ENCODE measurements around the gene CYP20A1. TPM values are rescaled to one million over a fixed set of nuclear protein-coding genes. Genes with fewer than 3 reads are reported as not detected.

CYP20A1 gene
- total and polyA plus RNA-seq, 9 of the 15 experiments (the other 6 are each of a cell fraction or from before 2014, with no cell fraction given), result 10.3 to 31.7 (median 12.4) TPM

GRCh38 chr2:203328760-203329540, 90.1 kb downstream of the CYP20A1 start (continued):
- TF ChIP-seq, protein P1, sequence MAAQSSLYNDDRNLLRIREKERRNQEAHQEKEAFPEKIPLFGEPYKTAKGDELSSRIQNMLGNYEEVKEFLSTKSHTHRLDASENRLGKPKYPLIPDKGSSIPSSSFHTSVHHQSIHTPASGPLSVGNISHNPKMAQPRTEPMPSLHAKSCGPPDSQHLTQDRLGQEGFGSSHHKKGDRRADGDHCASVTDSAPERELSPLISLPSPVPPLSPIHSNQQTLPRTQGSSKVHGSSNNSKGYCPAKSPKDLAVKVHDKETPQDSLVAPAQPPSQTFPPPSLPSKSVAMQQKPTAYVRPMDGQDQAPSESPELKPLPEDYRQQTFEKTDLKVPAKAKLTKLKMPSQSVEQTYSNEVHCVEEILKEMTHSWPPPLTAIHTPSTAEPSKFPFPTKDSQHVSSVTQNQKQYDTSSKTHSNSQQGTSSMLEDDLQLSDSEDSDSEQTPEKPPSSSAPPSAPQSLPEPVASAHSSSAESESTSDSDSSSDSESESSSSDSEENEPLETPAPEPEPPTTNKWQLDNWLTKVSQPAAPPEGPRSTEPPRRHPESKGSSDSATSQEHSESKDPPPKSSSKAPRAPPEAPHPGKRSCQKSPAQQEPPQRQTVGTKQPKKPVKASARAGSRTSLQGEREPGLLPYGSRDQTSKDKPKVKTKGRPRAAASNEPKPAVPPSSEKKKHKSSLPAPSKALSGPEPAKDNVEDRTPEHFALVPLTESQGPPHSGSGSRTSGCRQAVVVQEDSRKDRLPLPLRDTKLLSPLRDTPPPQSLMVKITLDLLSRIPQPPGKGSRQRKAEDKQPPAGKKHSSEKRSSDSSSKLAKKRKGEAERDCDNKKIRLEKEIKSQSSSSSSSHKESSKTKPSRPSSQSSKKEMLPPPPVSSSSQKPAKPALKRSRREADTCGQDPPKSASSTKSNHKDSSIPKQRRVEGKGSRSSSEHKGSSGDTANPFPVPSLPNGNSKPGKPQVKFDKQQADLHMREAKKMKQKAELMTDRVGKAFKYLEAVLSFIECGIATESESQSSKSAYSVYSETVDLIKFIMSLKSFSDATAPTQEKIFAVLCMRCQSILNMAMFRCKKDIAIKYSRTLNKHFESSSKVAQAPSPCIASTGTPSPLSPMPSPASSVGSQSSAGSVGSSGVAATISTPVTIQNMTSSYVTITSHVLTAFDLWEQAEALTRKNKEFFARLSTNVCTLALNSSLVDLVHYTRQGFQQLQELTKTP (IDR thresholded peaks at IDR 0.05; ENCODE audit: low read depth in 1 of 2, partially characterized antibody in 2 of 2), result no peak
- TF ChIP-seq SMAD1 (IDR thresholded peaks at IDR 0.05; ENCODE audit: low read depth, low read length, partially characterized antibody) (no peak), ZNF384 (IDR thresholded peaks at IDR 0.05; ENCODE audit: low read depth, low read length) (peak; percentile 36; the same call in 1 of the 2 replicates), XRCC5 (IDR thresholded peaks at IDR 0.05; ENCODE audit: low read depth, low read length) (no peak), ARNT (IDR thresholded peaks at IDR 0.05) (no peak), KAT8 (IDR thresholded peaks at IDR 0.05; ENCODE audit: low read depth) (no peak), MAZ (CRISPR knock-in tag; conservative IDR thresholded peaks at IDR 0.05 in 1 of 2, IDR thresholded peaks at IDR 0.05 in 1 of 2) (peak in 1 of 2 experiments; percentile 11; a peak in 1 of 4 replicates), ZNF239 (CRISPR knock-in tag; IDR thresholded peaks at IDR 0.05) (no peak), RHOXF2B (CRISPR knock-in tag; conservative IDR thresholded peaks at IDR 0.05) (no peak), ADNP (tag; IDR thresholded peaks at IDR 0.05) (no peak), MYC (IDR thresholded peaks at IDR 0.05; ENCODE audit: low read depth, low read length) (peak; percentile 20; the same call in 1 of the 2 replicates), MYC (CRISPR knock-in tag; IDR thresholded peaks at IDR 0.05; ENCODE audit: borderline replicate concordance, low read depth) (no peak), FOXP1 (CRISPR knock-in tag; IDR thresholded peaks at IDR 0.05) (no peak), NR4A1 (CRISPR knock-in tag; IDR thresholded peaks at IDR 0.05) (no peak), NR4A1 (tag; IDR thresholded peaks at IDR 0.05) (no peak), ILF3 (IDR thresholded peaks at IDR 0.05; ENCODE audit: borderline replicate concordance) (no peak), EGR1 (conservative IDR thresholded peaks at IDR 0.05) (peak; percentile 99), ETV5 (CRISPR knock-in tag; IDR thresholded peaks at IDR 0.05; ENCODE audit: low read depth) (no peak), NFE2 (IDR thresholded peaks at IDR 0.05; ENCODE audit: low read depth) (no peak), NONO (IDR thresholded peaks at IDR 0.05; ENCODE audit: low read depth in 2 of 2, low read length in 1 of 2) (no peak), RBM34 (IDR thresholded peaks at IDR 0.05; ENCODE audit: borderline replicate concordance, insufficient read depth, low read length) (no peak), ETS2 (tag; IDR thresholded peaks at IDR 0.05; ENCODE audit: borderline replicate concordance, poor library complexity, severe bottlenecking) (no peak), RFX5 (IDR thresholded peaks at IDR 0.05; ENCODE audit: low read depth, low read length) (no peak)
- TF ChIP-seq, protein P2, sequence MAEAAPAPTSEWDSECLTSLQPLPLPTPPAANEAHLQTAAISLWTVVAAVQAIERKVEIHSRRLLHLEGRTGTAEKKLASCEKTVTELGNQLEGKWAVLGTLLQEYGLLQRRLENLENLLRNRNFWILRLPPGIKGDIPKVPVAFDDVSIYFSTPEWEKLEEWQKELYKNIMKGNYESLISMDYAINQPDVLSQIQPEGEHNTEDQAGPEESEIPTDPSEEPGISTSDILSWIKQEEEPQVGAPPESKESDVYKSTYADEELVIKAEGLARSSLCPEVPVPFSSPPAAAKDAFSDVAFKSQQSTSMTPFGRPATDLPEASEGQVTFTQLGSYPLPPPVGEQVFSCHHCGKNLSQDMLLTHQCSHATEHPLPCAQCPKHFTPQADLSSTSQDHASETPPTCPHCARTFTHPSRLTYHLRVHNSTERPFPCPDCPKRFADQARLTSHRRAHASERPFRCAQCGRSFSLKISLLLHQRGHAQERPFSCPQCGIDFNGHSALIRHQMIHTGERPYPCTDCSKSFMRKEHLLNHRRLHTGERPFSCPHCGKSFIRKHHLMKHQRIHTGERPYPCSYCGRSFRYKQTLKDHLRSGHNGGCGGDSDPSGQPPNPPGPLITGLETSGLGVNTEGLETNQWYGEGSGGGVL (CRISPR knock-in tag; IDR thresholded peaks at IDR 0.05), result no peak

All from K562 (cell line).